Stimulated activated CD4-positive, alpha-beta T cell treated with anti-CD3 and anti-CD28 coated beads, Interleukin-15, amount 100 ng/mL, for 48 hours (primary cell): ENCODE measurements around the gene FAM78A.
"Not testable (repeated sequence)": the region's sequence is repeated elsewhere in the genome, so short reads cannot be mapped to it uniquely, and the experiment has no call there.

Experiments used
- DNase-seq, 2 donors: peaks; one replicate each; pipeline ENCODE4 v3.0.0-alpha.2; 2020; ENCODE audit warnings: low read depth in 2 of 2

FAM78A gene

GRCh38 chr9:131211920-131212319 lies 64.4 kb downstream of the FAM78A start:
- not testable (repeated sequence) for DNase-seq
